ENCODE results near the gene CYB5R2.
A peak's percentile ranks its signal among the peaks of the same experiment; 100 is the strongest.

Gene CYB5R2

DNA sequence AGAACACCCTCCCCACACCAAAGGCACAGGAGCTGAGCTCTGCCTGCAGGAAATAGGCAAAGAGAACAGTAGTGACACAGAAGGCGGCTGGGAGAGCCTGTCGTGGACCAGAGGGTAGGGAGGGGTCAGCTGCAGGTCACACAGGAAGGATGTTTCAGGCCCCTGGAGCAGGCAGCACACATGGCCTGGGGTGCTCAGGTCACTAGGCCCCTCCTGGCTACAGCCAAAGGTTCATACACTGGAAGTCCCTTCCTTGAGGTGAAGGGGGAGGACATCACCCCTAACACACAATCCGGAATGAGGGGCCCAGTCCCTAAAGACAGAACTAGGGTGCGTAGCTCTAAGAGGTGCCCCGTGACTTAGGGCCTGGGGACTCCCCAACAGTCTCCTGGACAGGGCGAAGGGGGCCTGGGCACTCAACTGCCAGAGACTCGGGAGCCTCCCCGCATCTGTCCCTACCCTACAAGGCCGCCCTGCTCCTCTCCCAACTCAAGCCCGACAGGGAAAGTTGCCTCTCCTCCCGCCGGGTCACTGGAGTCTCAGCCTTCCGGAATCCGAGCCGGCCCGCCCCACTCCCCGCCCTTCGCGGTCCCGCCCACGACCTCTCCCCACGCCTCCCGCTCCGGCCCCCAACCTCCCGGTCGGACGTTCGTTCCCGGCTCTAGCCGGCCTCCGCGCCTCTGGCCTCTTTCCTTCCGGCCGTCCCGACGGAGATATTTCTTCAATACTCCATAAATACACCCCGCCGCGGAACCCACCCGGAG, at the start of gene CYB5R2:
Gene CYB5R2, minus strand, starts transcription at position 541 of the 764 bp plus-strand sequence. CDS start 675 bp downstream, outside the sequence.
- H3K9me3 ChIP-seq (ENCODE audit: control insufficient read depth, insufficient read depth, low read depth, low read length), result no peaks in the 10 kb centered on the region
- peak within 1 kb of the TSS; percentile 63 for H3K9ac ChIP-seq (ENCODE audit: low read length)
- no peaks in the 10 kb centered on the region; the same call in 1 of the 2 replicates for H3K27me3 ChIP-seq (ENCODE audit: control insufficient read depth, insufficient read depth, low read length)
- peaks cover 11% of the 10 kb centered on the region for H3K36me3 ChIP-seq (ENCODE audit: control insufficient read depth, insufficient read depth, low read length)
- peaks cover 26% of the 10 kb centered on the region for H3K4me1 ChIP-seq (ENCODE audit: control insufficient read depth, insufficient read depth, low read length)
- H3K27ac ChIP-seq (ENCODE audit: low read depth, low read length), result peak within 1 kb of the TSS; percentile 63; the same call in 1 of the 2 replicates
- peak within 1 kb of the TSS; percentile 61 for H3K4me3 ChIP-seq (ENCODE audit: low read depth, low read length)

DNA sequence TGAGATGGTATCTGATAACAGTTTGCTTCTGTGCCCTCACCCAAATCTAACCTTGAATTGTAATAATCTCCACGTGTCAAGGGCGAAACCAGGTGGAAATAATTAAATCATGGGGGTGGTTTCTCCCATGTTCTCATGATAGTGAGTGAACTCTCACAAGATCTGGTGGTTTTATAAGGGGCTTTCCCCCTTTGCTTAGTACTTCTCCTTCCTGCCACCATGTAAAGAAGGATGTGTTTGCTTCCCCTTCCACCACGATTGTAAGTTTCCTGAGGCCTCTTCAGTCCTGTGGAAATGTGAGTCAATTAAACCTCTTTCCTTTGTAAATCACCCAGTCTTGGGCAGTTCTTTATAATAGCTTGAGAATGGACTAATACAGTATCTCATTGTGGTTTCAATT, 41.5 kb upstream of the CYB5R2 start:
- Histone ChIP-seq H3K36me3 (ENCODE audit: control insufficient read depth, insufficient read depth, low read length) (no peaks in the 10 kb centered on the region), H3K9me3 (ENCODE audit: control insufficient read depth, insufficient read depth, low read depth, low read length) (no peaks in the 10 kb centered on the region), H3K9ac (ENCODE audit: low read length) (no peak overlapping the region), H3K4me1 (ENCODE audit: control insufficient read depth, insufficient read depth, low read length) (no peaks in the 10 kb centered on the region), H3K27me3 (ENCODE audit: control insufficient read depth, insufficient read depth, low read length) (no peaks in the 10 kb centered on the region), H3K4me3 (ENCODE audit: low read depth, low read length) (no peak overlapping the region), H3K27ac (ENCODE audit: low read depth, low read length) (no peak overlapping the region)

DNA sequence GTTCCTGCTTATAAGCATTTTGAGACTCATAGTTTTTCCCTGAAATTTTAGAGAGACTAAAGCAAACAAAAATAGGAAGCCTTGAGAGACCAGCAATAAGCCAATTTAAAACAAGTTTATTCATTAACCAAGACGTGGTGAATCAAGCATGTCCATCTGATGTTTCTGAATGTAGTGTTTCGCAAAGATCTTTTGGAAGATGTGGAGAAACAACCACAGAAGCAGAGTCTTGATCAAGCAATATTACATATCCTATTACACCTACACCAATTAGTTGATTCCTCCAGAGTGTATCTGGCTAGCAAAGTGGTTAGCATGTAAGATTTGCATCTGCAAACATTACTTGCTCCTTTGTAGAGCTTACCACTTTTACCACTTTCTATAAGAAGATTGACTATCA, 33.1 kb upstream of the CYB5R2 start, which contains the start of gene OVCH2:
Gene OVCH2, minus strand, starts transcription at position 101 of the 400 bp plus-strand sequence. Its CDS starts 83 bp downstream, at position 18.
- no peaks in the 10 kb centered on the region for H3K27me3 ChIP-seq (ENCODE audit: control insufficient read depth, insufficient read depth, low read length)

DNA sequence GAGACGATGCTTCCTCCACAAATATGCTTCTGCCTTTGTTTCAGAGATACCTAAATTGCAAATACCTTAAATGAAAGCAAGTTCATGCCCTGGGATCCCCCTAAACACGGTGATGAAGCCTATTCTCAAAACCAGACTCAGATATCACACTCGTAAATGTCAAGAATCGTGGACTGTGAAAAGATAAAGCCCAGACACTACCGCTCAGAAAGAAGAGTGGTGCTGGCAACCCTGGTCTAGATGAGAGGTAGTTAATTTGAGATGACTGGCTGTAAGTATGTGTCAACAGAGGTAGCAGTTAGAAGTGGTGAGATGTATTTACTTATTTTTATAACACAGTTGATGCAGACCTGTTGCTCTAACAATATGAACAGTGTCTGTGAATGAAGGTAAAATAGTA, 30.4 kb upstream of the CYB5R2 start:
- no peak overlapping the region for H3K4me3 ChIP-seq (ENCODE audit: low read depth, low read length)
- no peaks in the 10 kb centered on the region for H3K9me3 ChIP-seq (ENCODE audit: control insufficient read depth, insufficient read depth, low read depth, low read length)
- H3K36me3 ChIP-seq (ENCODE audit: control insufficient read depth, insufficient read depth, low read length), result no peaks in the 10 kb centered on the region
- H3K27ac ChIP-seq (ENCODE audit: low read depth, low read length), result no peak overlapping the region
- no peak overlapping the region for H3K9ac ChIP-seq (ENCODE audit: low read length)
- no peaks in the 10 kb centered on the region for H3K4me1 ChIP-seq (ENCODE audit: control insufficient read depth, insufficient read depth, low read length)
- no peaks in the 10 kb centered on the region for H3K27me3 ChIP-seq (ENCODE audit: control insufficient read depth, insufficient read depth, low read length)

More for the DNA sequence above, 33.1 kb upstream of the CYB5R2 start, which contains the start of gene OVCH2:
- no peak within 1 kb of the TSS for H3K27ac ChIP-seq (ENCODE audit: low read depth, low read length)
- no peaks in the 10 kb centered on the region for H3K4me1 ChIP-seq (ENCODE audit: control insufficient read depth, insufficient read depth, low read length)
- H3K9me3 ChIP-seq (ENCODE audit: control insufficient read depth, insufficient read depth, low read depth, low read length), result no peaks in the 10 kb centered on the region
- no peak within 1 kb of the TSS for H3K4me3 ChIP-seq (ENCODE audit: low read depth, low read length)
- no peak within 1 kb of the TSS for H3K9ac ChIP-seq (ENCODE audit: low read length)
- H3K36me3 ChIP-seq (ENCODE audit: control insufficient read depth, insufficient read depth, low read length), result no peaks in the 10 kb centered on the region

DNA sequence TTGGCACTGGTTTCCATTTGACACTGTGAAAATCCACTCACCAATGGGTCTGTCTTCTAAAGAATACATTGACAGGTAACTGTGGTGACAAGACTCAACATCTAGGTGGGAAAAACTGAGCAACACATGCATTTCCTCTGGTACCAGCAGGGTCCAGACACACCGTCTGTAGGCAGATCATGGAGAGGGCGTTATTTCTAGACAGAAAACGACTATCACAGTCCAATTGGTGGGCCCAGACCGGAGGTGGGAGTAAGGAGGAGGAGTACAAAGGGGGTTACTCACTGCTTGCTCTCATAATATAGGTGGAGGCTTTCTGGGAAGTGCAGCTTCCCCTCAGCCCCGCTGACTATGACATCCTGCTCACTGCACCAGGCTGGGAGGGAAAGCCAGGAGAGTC, 23.1 kb upstream of the CYB5R2 start:
- no peak overlapping the region for H3K9ac ChIP-seq (ENCODE audit: low read length)
- H3K27me3 ChIP-seq (ENCODE audit: control insufficient read depth, insufficient read depth, low read length), result no peaks in the 10 kb centered on the region
- H3K36me3 ChIP-seq (ENCODE audit: control insufficient read depth, insufficient read depth, low read length), result no peaks in the 10 kb centered on the region
- H3K4me3 ChIP-seq (ENCODE audit: low read depth, low read length), result no peak overlapping the region
- no peaks in the 10 kb centered on the region for H3K9me3 ChIP-seq (ENCODE audit: control insufficient read depth, insufficient read depth, low read depth, low read length)
- no peak overlapping the region for H3K27ac ChIP-seq (ENCODE audit: low read depth, low read length)
- H3K4me1 ChIP-seq (ENCODE audit: control insufficient read depth, insufficient read depth, low read length), result no peaks in the 10 kb centered on the region

DNA sequence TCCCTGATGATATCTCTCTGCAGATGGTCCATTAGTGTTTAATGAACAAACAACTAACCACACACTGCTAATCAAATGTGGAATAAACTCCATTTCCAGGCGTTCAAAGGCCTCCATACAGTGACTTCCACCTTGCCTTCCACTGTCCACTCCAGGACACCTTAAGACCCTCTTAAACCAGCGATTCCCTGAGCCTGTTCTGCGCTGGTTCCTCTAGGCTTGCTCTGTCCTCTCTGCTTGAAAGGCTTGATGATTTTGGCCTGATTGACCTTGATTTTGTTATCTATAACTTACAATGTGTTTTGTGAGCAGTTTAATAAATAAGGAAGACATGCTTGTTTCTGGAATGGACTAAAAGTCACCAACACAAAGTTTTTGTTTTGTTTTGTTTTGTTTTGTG, 20.9 kb upstream of the CYB5R2 start:
- Histone ChIP-seq H3K27me3 (ENCODE audit: control insufficient read depth, insufficient read depth, low read length) (no peaks in the 10 kb centered on the region), H3K9me3 (ENCODE audit: control insufficient read depth, insufficient read depth, low read depth, low read length) (no peaks in the 10 kb centered on the region), H3K9ac (ENCODE audit: low read length) (no peak overlapping the region), H3K36me3 (ENCODE audit: control insufficient read depth, insufficient read depth, low read length) (no peaks in the 10 kb centered on the region), H3K4me1 (ENCODE audit: control insufficient read depth, insufficient read depth, low read length) (no peaks in the 10 kb centered on the region), H3K4me3 (ENCODE audit: low read depth, low read length) (no peak overlapping the region), H3K27ac (ENCODE audit: low read depth, low read length) (no peak overlapping the region)

DNA sequence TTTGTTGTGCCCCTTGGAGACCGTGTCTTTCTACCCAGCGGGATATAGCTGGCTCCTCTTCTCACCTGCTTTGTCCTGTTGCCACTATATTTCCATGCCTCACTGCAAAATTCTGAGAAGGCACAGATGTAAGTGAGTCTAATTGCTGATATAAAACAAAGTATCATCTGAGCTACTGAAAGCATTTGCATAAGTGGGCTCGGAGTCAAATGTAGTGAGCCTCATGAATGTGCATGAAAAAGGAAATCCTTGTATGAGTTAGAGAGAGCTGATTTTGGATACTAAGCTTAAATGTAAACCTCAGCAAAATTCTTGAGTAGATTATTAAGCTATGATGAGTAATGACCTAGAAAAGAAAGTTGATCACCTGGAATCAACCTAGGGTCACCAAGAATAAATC, 19.1 kb upstream of the CYB5R2 start:
- Histone ChIP-seq H3K9ac (ENCODE audit: low read length) (no peak overlapping the region), H3K27ac (ENCODE audit: low read depth, low read length) (no peak overlapping the region), H3K4me1 (ENCODE audit: control insufficient read depth, insufficient read depth, low read length) (peaks cover 7% of the 10 kb centered on the region), H3K9me3 (ENCODE audit: control insufficient read depth, insufficient read depth, low read depth, low read length) (no peaks in the 10 kb centered on the region), H3K4me3 (ENCODE audit: low read depth, low read length) (no peak overlapping the region), H3K36me3 (ENCODE audit: control insufficient read depth, insufficient read depth, low read length) (no peaks in the 10 kb centered on the region), H3K27me3 (ENCODE audit: control insufficient read depth, insufficient read depth, low read length) (no peaks in the 10 kb centered on the region)

DNA sequence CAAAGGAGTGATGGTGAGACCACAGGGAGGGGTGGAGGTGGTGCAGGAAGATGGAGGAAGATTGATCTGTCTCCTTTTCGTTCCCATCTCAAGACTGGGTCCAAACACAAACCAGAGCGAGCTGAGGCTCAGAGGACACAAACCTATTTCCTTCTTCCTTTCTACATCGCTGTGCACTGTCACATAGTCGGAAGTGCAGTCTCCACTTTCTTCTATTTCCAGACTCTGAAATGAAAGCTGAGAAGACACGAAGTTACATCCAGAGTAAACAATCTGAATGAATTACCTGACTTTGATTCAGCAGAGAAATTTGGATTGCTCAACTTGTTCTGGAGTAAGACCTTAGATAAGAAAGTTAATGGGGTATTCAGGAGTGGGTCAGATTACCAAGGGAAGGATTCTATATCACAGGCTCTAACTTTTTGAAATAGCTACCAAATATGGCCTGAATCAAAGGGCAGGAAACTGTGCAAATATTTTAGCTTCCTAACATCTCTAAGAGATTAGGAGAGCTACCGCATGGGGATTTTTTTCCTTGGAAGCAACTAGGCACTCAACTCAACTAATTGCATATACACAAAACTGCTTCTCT, 18.6 kb upstream of the CYB5R2 start:
- Histone ChIP-seq H3K9me3 (ENCODE audit: control insufficient read depth, insufficient read depth, low read depth, low read length) (no peaks in the 10 kb centered on the region), H3K27me3 (ENCODE audit: control insufficient read depth, insufficient read depth, low read length) (no peaks in the 10 kb centered on the region), H3K9ac (ENCODE audit: low read length) (no peak overlapping the region), H3K36me3 (ENCODE audit: control insufficient read depth, insufficient read depth, low read length) (no peaks in the 10 kb centered on the region), H3K4me1 (ENCODE audit: control insufficient read depth, insufficient read depth, low read length) (peaks cover 8% of the 10 kb centered on the region), H3K4me3 (ENCODE audit: low read depth, low read length) (no peak overlapping the region), H3K27ac (ENCODE audit: low read depth, low read length) (no peak overlapping the region)

DNA sequence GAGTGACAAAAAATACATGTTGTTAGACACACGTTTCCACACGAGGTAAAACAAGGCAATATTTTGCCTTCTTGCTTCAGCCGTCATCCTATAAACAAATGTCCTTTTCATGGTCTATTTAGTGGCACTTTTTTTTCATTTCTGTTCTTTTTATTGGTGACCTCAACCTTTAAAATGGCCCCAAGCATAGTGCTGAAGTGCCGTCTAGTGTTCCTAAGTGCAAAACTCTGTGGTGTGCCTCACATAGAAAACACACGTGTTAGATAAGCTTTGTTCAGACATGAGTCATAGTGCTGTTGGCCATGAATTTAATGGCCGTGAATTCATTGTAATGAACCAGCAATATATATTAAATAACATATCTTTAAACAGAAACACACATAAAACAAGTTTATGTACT, 17.3 kb upstream of the CYB5R2 start:
- Histone ChIP-seq H3K9me3 (ENCODE audit: control insufficient read depth, insufficient read depth, low read depth, low read length) (no peaks in the 10 kb centered on the region), H3K27ac (ENCODE audit: low read depth, low read length) (no peak overlapping the region), H3K36me3 (ENCODE audit: control insufficient read depth, insufficient read depth, low read length) (no peaks in the 10 kb centered on the region), H3K27me3 (ENCODE audit: control insufficient read depth, insufficient read depth, low read length) (no peaks in the 10 kb centered on the region), H3K4me3 (ENCODE audit: low read depth, low read length) (no peak overlapping the region), H3K4me1 (ENCODE audit: control insufficient read depth, insufficient read depth, low read length) (peaks cover 8% of the 10 kb centered on the region), H3K9ac (ENCODE audit: low read length) (no peak overlapping the region)

DNA sequence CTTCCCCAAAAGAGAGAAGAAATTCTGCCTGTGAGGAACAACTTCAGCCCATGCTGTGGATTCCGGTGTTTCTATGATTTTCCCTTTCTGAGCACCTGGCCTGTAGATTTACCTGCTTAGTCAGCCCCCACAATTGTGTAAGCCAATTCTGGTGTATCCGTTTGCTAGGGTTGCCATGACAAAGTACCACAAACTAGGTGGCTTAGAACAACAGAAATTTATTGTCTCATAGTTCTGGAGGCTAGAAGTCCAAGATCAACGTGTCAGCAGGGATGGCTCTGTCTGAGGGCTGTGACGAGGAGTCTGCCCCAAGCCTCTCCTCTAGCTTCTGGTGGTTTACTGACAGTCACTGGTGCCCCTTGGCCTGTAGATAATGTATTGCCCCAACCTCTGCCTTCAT, 15.9 kb upstream of the CYB5R2 start:
- H3K9ac ChIP-seq (ENCODE audit: low read length), result no peak overlapping the region
- H3K27ac ChIP-seq (ENCODE audit: low read depth, low read length), result no peak overlapping the region
- H3K4me1 ChIP-seq (ENCODE audit: control insufficient read depth, insufficient read depth, low read length), result peaks cover 8% of the 10 kb centered on the region
- no peaks in the 10 kb centered on the region for H3K27me3 ChIP-seq (ENCODE audit: control insufficient read depth, insufficient read depth, low read length)
- no peaks in the 10 kb centered on the region for H3K36me3 ChIP-seq (ENCODE audit: control insufficient read depth, insufficient read depth, low read length)
- H3K4me3 ChIP-seq (ENCODE audit: low read depth, low read length), result no peak overlapping the region
- no peaks in the 10 kb centered on the region for H3K9me3 ChIP-seq (ENCODE audit: control insufficient read depth, insufficient read depth, low read depth, low read length)

DNA sequence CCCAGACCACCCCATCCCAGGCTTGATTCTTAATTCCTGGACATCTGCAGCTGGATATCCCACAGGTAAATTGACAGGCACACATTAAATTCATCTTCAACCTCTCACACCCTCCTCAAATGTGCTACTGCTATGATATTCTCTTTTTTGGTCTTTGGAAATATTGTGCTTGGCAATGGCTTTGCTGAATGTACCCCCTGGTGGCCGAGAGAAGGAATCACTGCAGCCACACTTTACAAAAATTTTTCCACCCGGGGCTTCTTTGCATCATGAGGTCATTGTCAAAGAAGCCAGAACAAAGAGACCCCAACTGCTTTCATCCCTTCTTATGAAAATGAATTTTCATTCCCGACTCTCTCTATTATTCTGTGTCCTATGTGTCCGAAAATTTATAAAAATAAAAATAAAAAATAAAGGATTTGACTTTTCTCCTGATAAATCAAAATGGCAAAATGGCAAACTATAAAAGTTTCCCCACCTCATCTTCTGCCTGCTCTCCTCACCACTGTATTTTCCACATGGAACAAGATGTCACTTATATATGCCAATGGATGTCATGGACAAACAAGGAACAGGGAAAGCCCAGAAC, 15.0 kb upstream of the CYB5R2 start:
- H3K9ac ChIP-seq (ENCODE audit: low read length), result no peak overlapping the region
- no peaks in the 10 kb centered on the region for H3K27me3 ChIP-seq (ENCODE audit: control insufficient read depth, insufficient read depth, low read length)
- H3K36me3 ChIP-seq (ENCODE audit: control insufficient read depth, insufficient read depth, low read length), result no peaks in the 10 kb centered on the region
- H3K9me3 ChIP-seq (ENCODE audit: control insufficient read depth, insufficient read depth, low read depth, low read length), result no peaks in the 10 kb centered on the region
- H3K4me3 ChIP-seq (ENCODE audit: low read depth, low read length), result no peak overlapping the region
- peaks cover 8% of the 10 kb centered on the region for H3K4me1 ChIP-seq (ENCODE audit: control insufficient read depth, insufficient read depth, low read length)
- H3K27ac ChIP-seq (ENCODE audit: low read depth, low read length), result no peak overlapping the region
